HG03039 (cell line): ENCODE data around the gene CNOT8.

Experiments
- ATAC-seq: cut with Tn5 transposase; IDR thresholded peaks from one replicate; pipeline ENCODE4 v1.9.1; 2021; ENCODE audit warnings: mild to moderate bottlenecking, moderate library complexity; ENCODE audit not compliant: unreplicated experiment

CNOT8 gene

DNA sequence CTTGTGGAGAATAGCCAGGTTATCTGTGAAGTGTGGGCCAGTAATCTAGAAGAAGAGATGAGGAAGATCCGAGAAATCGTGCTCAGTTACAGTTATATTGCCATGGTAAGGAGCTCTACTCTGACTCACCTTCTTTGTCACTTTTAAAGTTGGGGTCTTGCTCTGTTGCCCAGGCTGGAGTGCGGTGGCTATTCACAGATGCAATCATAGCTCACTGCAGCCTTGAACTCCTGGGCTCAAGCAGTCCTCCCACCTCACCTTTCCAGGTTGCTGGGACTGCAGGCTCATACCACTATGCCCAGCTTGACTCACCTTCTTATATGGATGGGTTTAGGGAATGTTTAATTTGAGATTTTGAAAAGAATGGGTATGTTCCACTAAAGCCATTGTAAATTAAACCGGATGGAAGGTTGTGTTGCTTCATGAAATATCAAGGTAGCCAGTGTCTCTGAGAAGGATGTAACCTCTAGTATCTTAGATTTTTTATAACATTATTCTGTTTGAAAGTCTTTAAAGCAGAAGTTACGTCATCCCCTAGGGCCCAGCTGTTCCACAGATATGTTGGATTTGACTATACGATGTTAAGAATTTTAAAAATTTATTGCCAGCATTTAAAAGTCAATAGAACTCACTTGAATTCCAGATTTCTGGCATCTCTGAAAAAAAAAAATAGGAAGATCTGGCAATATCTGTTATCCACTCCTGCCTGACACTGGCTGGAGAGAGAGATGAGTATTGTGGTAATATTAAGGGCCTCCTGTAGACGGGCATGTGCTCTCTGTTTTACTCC, 5.1 kb downstream of the CNOT8 start:
- no peak for ATAC-seq

DNA sequence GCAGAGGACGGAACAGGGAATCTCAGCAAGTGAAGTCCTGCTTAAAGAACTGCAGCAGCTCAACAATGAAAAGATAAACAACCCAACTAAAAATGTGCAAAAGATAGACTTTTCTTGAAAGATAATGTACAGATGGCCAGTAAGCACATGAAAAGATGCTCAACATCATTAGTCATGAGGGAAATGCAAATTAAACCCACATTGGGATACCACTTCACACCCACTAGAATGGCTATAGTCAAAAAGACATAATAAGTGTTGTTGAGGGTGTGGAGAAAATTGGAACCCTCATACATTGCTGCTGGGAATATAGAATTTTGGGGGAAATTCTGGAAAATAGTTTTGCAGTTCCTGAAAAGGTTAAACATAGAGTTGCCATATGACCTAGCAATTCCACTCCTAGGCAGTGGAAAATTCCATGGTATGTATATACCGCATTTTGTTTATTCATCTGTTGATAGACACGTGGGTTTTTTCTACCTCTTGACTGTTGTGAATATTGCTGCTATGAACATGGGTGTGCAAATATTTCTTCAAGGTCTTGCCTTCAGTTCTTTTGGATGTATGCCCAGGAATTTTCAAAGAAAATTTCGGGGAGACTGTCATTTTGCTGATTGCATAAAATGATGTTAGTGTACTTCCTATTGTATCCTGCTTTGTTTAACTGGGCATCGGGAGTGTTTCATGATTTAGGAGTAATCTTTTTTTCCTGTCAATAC, 7.2 kb downstream of the CNOT8 start:
- no peak for ATAC-seq

DNA sequence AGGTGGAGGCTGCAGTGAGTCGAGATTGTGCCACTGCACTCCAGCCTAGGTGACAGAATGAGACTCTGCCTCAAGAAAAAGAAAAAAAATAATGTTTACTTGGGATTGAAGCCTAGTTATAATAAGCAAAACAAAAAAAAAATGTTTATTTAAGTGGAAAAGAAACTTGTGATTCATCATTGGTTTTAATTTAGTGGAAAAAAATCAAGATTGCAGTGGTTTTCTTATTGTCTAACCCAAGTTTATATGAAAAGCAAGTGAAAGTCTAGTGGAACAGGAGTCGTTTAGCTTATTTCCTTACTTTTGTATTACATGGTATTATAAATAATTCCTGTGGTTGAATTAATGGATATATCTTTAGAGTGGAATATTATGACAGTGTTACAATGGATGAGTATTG, 8.4 kb downstream of the CNOT8 start:
- no peak for ATAC-seq

- no peak for ATAC-seq
Measured at GRCh38 chr5:154868702-154869101, 10.3 kb downstream of the CNOT8 start.

- ATAC-seq, result no peak
Measured at GRCh38 chr5:154871734-154872133, 13.3 kb downstream of the CNOT8 start.

GRCh38 chr5:154873791-154874331, 15.4 kb downstream of the CNOT8 start:
- no peak for ATAC-seq

- ATAC-seq, result no peak
Measured at GRCh38 chr5:154878642-154879335, 20.4 kb downstream of the CNOT8 start.

GRCh38 chr5:154881986-154882385, 23.6 kb downstream of the CNOT8 start:
- no peak for ATAC-seq

GRCh38 chr5:154884424-154884823, 26.0 kb downstream of the CNOT8 start:
- no peak for ATAC-seq

GRCh38 chr5:154885439-154885838, 27.0 kb downstream of the CNOT8 start:
- ATAC-seq, result no peak

GRCh38 chr5:154892369-154892771, 33.9 kb downstream of the CNOT8 start:
- no peak for ATAC-seq

- ATAC-seq, result no peak
Measured at GRCh38 chr5:154893381-154893780, 35.0 kb downstream of the CNOT8 start.

DNA sequence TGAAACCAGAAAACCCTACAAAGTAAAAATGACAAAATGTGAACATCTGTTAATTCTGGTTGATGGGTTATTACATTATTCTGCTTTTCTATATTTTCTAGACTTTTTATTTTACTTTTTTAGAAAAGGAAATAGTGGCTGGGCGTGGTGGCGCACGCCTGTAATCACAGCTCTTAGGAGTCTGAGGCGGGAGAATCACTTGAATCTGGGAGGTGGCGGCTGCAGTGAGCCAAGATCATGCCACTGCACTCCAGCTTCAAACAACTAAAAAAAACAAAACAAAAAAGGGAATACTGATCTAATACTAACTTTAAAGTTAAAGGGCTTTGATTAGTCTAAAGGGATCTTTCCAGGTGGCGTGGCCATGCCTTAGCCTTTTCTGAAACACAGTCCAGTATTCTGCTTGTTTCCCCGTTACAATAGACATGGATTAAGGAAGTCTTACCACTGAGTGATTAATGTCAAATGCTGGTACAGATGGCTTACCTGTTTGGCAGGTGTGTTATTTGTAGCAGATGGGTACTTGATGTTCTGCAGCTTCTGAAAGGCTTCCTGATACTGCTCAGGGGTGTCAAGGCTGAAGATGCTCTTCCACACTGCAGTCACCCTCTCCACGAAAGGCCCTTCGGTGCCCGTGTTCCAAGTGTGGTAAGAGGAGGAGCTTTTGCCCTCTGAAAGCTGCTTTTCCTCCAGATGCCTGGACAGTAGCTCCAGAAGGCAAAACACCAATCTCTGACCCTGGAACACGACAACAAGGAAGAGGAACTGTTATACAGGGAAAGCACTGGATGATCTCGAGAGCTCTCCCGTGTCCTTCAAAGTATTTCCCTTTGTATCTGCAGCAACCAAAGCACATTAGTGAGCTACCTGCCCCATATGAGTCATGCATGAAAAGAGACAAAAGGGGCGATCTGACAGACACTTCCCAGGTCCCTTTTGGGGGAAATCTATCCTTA, 37.5 kb downstream of the CNOT8 start:
- ATAC-seq, result no peak

- no peak for ATAC-seq
Measured at GRCh38 chr5:154896562-154897165, 38.2 kb downstream of the CNOT8 start.

DNA sequence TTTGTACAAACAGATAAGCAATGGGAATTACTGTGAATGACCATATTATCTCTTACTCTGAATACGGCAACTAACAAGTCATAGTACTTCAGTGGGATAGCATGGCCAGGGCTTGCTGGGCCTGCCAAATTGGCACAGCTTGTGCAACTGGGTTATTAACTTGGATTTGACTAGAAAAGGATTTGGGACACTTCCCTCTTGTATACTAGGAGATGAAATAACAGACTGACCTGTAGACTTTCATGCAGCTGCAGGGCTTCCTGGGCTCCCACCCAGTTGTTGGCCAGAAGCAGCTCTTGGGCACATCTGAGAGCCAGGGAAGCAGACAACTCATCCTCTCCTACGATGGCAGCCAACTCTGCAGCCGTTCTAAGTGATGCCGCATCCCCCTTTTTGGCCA, 39.8 kb downstream of the CNOT8 start:
- no peak for ATAC-seq

DNA sequence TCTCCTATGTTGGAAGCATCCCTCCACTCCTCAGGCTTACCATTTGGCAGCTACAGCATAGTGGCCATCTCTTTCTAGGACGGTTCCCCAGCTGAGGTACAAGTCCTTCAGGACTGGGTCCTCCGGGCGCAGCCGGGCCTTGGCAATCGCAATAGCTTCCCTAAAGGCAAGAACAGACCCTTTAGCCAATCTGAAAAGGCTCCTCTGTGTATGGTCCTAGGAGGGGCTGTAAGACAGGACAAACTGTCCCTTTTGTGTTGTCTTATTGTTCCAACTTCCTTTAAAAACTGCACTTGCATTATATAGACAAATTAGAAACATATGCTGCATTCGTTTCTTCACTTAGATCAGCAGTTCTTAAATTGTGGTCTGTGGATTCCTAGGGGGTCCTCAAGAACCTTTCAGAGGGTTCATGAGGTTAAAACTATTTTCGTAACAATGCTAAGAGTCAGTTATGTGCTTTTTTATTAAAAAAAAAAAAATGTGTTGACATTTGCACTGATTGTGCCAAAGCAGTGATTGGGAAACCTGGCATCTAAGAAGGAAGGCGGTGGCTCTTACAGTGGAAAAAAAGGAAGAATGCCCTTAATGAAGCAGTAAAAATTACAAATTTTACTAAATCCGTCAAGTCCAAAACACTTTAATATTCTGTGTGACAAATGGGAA, 40.9 kb downstream of the CNOT8 start:
- no peak for ATAC-seq

GRCh38 chr5:154900066-154900465, 41.6 kb downstream of the CNOT8 start:
- ATAC-seq, result no peak

GRCh38 chr5:154901276-154901675, 42.8 kb downstream of the CNOT8 start:
- no peak for ATAC-seq

DNA sequence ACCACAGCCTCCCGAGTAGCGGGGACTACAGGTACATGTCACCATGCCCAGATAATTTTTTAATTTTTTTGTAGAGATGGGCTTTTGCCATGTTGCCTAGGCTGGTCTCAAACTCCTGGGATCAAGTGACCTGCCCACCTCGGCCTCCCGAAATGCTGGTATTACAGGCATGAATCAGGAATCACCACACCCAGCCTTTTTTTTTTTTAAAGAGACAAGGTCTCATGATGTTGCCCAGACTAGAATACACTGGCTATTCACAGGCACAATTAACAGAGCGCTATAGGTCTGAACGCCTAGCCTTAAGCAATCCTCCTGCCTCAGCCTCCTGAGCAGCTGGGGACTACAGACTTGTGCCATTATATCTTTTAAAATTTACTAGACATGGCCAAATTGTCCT, 43.5 kb downstream of the CNOT8 start:
- no peak for ATAC-seq
